Prostate gland (tissue), 2 donors: ENCODE data around the gene MAN2B2.

Experiments used
- CTCF ChIP-seq, 4 experiments: fragments of 200-600 bp in 2 of 4; fragments of 450-650 bp in 2 of 4; sonication (generic) in 2 of 4; IDR thresholded peaks; 1 replicate in 3 of 4; 2 replicates in 1 of 4; pipeline ENCODE4 v1.5.1; 2016 to 2019; ENCODE audit warnings: antibody characterized with exemption in 4 of 4, mild to moderate bottlenecking in 2 of 4, moderate library complexity in 2 of 4
- POLR2A ChIP-seq: fragments of 450-650 bp; IDR thresholded peaks from one replicate; pipeline ENCODE4 v1.6.1; 2016; ENCODE audit warnings: antibody characterized with exemption, mild to moderate bottlenecking

GRCh38 chr4:6606465-6607235 is 31.7 kb downstream of the MAN2B2 start:
- no peak for TF ChIP-seq POLR2A
- no peak for TF ChIP-seq CTCF (IDR thresholded peaks at IDR 0.05)
